ENCODE results near the gene HOXB8.

DNA sequence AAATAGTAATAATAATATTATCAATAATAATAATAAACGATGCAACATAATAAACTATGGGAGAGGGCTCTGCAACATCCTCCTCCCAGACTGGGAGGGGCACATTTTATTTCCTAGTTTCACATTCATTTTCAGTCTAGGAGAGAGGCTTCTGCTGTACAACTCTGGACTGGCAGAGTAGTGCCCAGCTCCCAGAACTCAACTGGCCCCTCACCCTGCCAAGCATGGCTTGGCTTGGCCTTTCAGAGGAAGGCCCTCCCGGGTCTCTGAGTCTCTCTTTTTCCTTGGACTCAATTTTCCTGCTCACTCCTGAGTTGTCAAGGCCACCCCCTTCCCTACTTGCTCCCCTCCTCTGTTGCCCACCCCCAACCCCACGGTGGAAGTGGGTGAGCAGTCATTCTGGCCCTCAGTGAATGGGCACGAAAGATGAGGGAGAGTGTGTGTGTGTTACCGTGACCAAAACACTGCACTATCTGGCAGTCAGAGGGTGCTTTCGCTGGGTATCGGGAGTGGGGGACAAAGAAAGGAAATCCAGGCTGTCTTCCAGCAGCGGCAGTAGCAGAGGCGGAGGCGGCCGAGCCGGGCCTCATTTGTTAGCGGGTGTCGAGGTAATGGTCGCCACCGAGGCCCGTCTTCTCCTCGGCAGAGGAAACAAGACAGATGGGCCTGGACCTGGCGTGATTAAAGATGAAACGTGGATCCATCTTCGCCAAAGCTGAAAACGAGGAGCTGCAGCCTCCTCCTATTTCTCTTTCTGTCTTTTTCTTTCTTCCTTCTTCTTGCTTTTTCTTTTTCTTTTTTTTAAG is 39.2 kb downstream of the HOXB8 start:
- TF ChIP-seq CREB1 (IDR thresholded peaks at IDR 0.05), result no peak
- TF ChIP-seq CREB1 (CRISPR knock-in tag; IDR thresholded peaks at IDR 0.05), result no peak
- TF ChIP-seq POLR2A (IDR thresholded peaks at IDR 0.05; ENCODE audit: insufficient read depth in 1 of 2, low read depth in 2 of 2, low read length in 2 of 2), result no peak
- TF ChIP-seq, protein P1, sequence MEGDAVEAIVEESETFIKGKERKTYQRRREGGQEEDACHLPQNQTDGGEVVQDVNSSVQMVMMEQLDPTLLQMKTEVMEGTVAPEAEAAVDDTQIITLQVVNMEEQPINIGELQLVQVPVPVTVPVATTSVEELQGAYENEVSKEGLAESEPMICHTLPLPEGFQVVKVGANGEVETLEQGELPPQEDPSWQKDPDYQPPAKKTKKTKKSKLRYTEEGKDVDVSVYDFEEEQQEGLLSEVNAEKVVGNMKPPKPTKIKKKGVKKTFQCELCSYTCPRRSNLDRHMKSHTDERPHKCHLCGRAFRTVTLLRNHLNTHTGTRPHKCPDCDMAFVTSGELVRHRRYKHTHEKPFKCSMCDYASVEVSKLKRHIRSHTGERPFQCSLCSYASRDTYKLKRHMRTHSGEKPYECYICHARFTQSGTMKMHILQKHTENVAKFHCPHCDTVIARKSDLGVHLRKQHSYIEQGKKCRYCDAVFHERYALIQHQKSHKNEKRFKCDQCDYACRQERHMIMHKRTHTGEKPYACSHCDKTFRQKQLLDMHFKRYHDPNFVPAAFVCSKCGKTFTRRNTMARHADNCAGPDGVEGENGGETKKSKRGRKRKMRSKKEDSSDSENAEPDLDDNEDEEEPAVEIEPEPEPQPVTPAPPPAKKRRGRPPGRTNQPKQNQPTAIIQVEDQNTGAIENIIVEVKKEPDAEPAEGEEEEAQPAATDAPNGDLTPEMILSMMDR (CRISPR knock-in tag; IDR thresholded peaks at IDR 0.05), result no peak

Data from HepG2 (cell line).